SK-N-SH treated with all-trans-retinoic acid at 6 μM for 48 hours (cell line): ENCODE results near the gene ALK.

Experiments used
- ATAC-seq: fragments of 200-7000 bp; cut with Tn5 transposase; 3 replicates; pipeline ENCODE4 v1.9.1; 2020; ENCODE audit warnings: mild to moderate bottlenecking, moderate library complexity
- ARNTL ChIP-seq: fragments of 450-650 bp; formaldehyde crosslinking; IDR thresholded peaks from 2 replicates; pipeline ENCODE4 v1.5.0; 2020; ENCODE audit warnings: low read depth, mild to moderate bottlenecking, moderate library complexity, borderline replicate concordance
- BACH2 ChIP-seq: fragments of 250-450 bp; sonication (Bioruptor Pico); IDR thresholded peaks from 2 replicates; pipeline ENCODE4 v1.9.0; 2021; ENCODE audit warnings: mild to moderate bottlenecking, borderline replicate concordance
- CSDC2 ChIP-seq: fragments of 250-450 bp; sonication (Bioruptor Pico); IDR thresholded peaks from 2 replicates; pipeline ENCODE4 v1.5.0; 2020; ENCODE audit warnings: mild to moderate bottlenecking, moderate library complexity
- ESRRG ChIP-seq: fragments of 250-450 bp; sonication (Bioruptor Pico); IDR thresholded peaks from 2 replicates; pipeline ENCODE4 v1.6.1; 2021; ENCODE audit warnings: mild to moderate bottlenecking
- GLIS3 ChIP-seq: fragments of 250-450 bp; sonication (Bioruptor Pico); IDR thresholded peaks from 2 replicates; pipeline ENCODE4 v1.5.0; 2020; ENCODE audit warnings: mild to moderate bottlenecking, moderate library complexity
- ISL1 ChIP-seq: fragments of 250-450 bp; sonication (Bioruptor Pico); IDR thresholded peaks from 2 replicates; pipeline ENCODE4 v2.1.2; 2022; ENCODE audit warnings: mild to moderate bottlenecking, moderate library complexity
- OSR1 ChIP-seq: fragments of 250-450 bp; sonication (Bioruptor Pico); IDR thresholded peaks from 2 replicates; pipeline ENCODE4 v1.8.0; 2022; ENCODE audit warnings: moderate library complexity, mild to moderate bottlenecking, inconsistent platforms
- PPARA ChIP-seq: fragments of 250-450 bp; sonication (Bioruptor Pico); IDR thresholded peaks from 2 replicates; pipeline ENCODE4 v1.5.0; 2020; ENCODE audit warnings: mild to moderate bottlenecking, borderline replicate concordance
- RARB ChIP-seq: fragments of 250-450 bp; sonication (Bioruptor Pico); IDR thresholded peaks from 2 replicates; pipeline ENCODE4 v1.8.0; 2021; ENCODE audit warnings: mild to moderate bottlenecking, moderate library complexity
- SNAI2 ChIP-seq: fragments of 250-450 bp; sonication (Bioruptor Pico); IDR thresholded peaks from 2 replicates; pipeline ENCODE4 v1.5.0; 2020; ENCODE audit warnings: mild to moderate bottlenecking, moderate library complexity
- TCF4 ChIP-seq: fragments of 250-450 bp; sonication (Bioruptor Pico); IDR thresholded peaks from 2 replicates; pipeline ENCODE4 v1.8.0; 2021; ENCODE audit warnings: mild to moderate bottlenecking, moderate library complexity, borderline replicate concordance
- TOX ChIP-seq: fragments of 250-450 bp; sonication (Bioruptor Pico); IDR thresholded peaks from 2 replicates; pipeline ENCODE4 v1.8.0; 2021; ENCODE audit warnings: mild to moderate bottlenecking, moderate library complexity, borderline replicate concordance
- ZC3H10 ChIP-seq: fragments of 250-450 bp; sonication (Bioruptor Pico); IDR thresholded peaks from 2 replicates; pipeline ENCODE4 v1.5.1; 2021; ENCODE audit warnings: mild to moderate bottlenecking, moderate library complexity
- ZFP3 ChIP-seq: fragments of 250-450 bp; sonication (Bioruptor Pico); IDR thresholded peaks from 2 replicates; pipeline ENCODE4 v1.5.0; 2020; ENCODE audit warnings: mild to moderate bottlenecking, moderate library complexity
- ZFP30 ChIP-seq: fragments of 450-650 bp; formaldehyde crosslinking; IDR thresholded peaks from 2 replicates; pipeline ENCODE4 v1.5.0; 2022; ENCODE audit warnings: mild to moderate bottlenecking, moderate library complexity
- ZNF565 ChIP-seq: fragments of 450-650 bp; formaldehyde crosslinking; conservative IDR thresholded peaks from 2 replicates; pipeline ENCODE4 v1.5.0; 2020; ENCODE audit warnings: low read depth, mild to moderate bottlenecking, moderate library complexity
- ZNF8 ChIP-seq: fragments of 450-650 bp; formaldehyde crosslinking; IDR thresholded peaks from 2 replicates; pipeline ENCODE4 v1.5.0; 2020; ENCODE audit warnings: mild to moderate bottlenecking, moderate library complexity
- TF ChIP-seq, protein P1 (sequence below): fragments of 250-450 bp; sonication (Bioruptor Pico); IDR thresholded peaks from 2 replicates; pipeline ENCODE4 v1.8.0; 2020; ENCODE audit warnings: mild to moderate bottlenecking, moderate library complexity, borderline replicate concordance
- TF ChIP-seq, protein P2 (sequence below): fragments of 250-450 bp; sonication (Bioruptor Pico); IDR thresholded peaks from 2 replicates; pipeline ENCODE4 v1.5.1; 2020; ENCODE audit warnings: low read depth, mild to moderate bottlenecking, moderate library complexity
- TF ChIP-seq, protein P3 (sequence below): fragments of 250-450 bp; sonication (Bioruptor Pico); IDR thresholded peaks from 2 replicates; pipeline ENCODE4 v1.5.1; 2021; ENCODE audit warnings: mild to moderate bottlenecking, moderate library complexity
- TF ChIP-seq, protein P4 (sequence below): fragments of 250-450 bp; sonication (Bioruptor Pico); IDR thresholded peaks from 2 replicates; pipeline ENCODE4 v1.8.0; 2021; ENCODE audit warnings: low read depth, mild to moderate bottlenecking, moderate library complexity, borderline replicate concordance
- TF ChIP-seq, protein P5 (sequence below): fragments of 250-450 bp; sonication (Bioruptor Pico); IDR thresholded peaks from 2 replicates; pipeline ENCODE4 v1.5.0; 2020; ENCODE audit warnings: mild to moderate bottlenecking, moderate library complexity

The ALK gene

DNA sequence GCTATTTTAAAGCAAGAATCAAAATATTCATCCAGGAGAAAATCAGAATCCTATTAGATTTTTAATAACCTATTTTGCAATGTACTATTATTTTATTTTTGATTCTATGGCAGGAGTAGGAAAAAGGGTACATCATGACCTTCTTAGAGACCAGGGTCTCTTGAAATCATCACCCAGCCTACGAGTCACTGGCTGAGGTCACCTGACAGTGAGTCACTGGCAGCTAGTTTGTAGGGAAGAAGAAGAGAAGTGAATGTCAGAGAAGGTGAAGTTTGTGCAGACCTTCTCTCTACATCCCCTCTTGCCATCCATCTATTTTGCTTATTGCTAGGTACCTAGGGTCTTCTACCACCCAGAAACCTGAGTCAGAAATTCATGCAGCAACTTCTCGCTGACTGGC lies 144.2 kb downstream of the ALK start:
- TF ChIP-seq, protein P1, sequence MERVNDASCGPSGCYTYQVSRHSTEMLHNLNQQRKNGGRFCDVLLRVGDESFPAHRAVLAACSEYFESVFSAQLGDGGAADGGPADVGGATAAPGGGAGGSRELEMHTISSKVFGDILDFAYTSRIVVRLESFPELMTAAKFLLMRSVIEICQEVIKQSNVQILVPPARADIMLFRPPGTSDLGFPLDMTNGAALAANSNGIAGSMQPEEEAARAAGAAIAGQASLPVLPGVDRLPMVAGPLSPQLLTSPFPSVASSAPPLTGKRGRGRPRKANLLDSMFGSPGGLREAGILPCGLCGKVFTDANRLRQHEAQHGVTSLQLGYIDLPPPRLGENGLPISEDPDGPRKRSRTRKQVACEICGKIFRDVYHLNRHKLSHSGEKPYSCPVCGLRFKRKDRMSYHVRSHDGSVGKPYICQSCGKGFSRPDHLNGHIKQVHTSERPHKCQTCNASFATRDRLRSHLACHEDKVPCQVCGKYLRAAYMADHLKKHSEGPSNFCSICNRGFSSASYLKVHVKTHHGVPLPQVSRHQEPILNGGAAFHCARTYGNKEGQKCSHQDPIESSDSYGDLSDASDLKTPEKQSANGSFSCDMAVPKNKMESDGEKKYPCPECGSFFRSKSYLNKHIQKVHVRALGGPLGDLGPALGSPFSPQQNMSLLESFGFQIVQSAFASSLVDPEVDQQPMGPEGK (CRISPR knock-in tag) = no peak
- TF ChIP-seq GLIS3 (CRISPR knock-in tag) (no peak), SNAI2 (CRISPR knock-in tag) (no peak), ISL1 (CRISPR knock-in tag) (no peak), CSDC2 (CRISPR knock-in tag) (no peak), TOX (no peak), ZNF565 (no peak), ZC3H10 (CRISPR knock-in tag) (no peak), ESRRG (CRISPR knock-in tag) (no peak), ZFP30 (no peak), ARNTL (CRISPR knock-in tag) (no peak), OSR1 (CRISPR knock-in tag) (no peak), ZNF8 (no peak), PPARA (no peak), BACH2 (CRISPR knock-in tag) (no peak), TCF4 (CRISPR knock-in tag) (no peak)
- TF ChIP-seq, protein P2, sequence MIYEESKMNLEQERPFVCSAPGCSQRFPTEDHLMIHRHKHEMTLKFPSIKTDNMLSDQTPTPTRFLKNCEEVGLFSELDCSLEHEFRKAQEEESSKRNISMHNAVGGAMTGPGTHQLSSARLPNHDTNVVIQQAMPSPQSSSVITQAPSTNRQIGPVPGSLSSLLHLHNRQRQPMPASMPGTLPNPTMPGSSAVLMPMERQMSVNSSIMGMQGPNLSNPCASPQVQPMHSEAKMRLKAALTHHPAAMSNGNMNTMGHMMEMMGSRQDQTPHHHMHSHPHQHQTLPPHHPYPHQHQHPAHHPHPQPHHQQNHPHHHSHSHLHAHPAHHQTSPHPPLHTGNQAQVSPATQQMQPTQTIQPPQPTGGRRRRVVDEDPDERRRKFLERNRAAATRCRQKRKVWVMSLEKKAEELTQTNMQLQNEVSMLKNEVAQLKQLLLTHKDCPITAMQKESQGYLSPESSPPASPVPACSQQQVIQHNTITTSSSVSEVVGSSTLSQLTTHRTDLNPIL (CRISPR knock-in tag) = no peak
- TF ChIP-seq, protein P3, sequence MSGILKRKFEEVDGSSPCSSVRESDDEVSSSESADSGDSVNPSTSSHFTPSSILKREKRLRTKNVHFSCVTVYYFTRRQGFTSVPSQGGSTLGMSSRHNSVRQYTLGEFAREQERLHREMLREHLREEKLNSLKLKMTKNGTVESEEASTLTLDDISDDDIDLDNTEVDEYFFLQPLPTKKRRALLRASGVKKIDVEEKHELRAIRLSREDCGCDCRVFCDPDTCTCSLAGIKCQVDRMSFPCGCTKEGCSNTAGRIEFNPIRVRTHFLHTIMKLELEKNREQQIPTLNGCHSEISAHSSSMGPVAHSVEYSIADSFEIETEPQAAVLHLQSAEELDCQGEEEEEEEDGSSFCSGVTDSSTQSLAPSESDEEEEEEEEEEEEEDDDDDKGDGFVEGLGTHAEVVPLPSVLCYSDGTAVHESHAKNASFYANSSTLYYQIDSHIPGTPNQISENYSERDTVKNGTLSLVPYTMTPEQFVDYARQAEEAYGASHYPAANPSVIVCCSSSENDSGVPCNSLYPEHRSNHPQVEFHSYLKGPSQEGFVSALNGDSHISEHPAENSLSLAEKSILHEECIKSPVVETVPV (CRISPR knock-in tag) = no peak
- TF ChIP-seq, protein P4, sequence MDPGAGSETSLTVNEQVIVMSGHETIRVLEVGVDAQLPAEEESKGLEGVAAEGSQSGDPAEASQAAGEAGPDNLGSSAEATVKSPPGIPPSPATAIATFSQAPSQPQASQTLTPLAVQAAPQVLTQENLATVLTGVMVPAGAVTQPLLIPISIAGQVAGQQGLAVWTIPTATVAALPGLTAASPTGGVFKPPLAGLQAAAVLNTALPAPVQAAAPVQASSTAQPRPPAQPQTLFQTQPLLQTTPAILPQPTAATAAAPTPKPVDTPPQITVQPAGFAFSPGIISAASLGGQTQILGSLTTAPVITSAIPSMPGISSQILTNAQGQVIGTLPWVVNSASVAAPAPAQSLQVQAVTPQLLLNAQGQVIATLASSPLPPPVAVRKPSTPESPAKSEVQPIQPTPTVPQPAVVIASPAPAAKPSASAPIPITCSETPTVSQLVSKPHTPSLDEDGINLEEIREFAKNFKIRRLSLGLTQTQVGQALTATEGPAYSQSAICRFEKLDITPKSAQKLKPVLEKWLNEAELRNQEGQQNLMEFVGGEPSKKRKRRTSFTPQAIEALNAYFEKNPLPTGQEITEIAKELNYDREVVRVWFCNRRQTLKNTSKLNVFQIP (CRISPR knock-in tag) = no peak
- no peak for ATAC-seq

DNA sequence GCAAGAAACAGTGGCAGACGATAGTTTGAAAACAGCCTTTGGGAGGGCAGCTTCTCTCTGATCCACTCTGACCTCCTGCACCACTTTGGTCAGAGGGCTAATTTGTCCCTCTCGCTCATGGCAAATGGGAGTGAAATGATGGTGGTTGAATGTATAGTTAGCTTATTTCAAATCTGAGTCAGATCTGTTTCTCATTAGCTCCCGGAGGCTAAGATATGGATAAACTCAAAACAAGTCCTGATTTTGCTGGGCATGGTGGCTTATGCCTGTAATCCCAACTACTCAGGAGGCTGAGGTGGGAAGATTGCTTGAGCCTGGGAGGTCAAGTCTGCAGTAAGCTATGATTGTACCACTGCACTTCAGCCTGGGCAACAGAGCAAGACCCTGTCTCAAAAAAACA lies 145.0 kb downstream of the ALK start:
- ATAC-seq = no peak
- TF ChIP-seq TCF4 (CRISPR knock-in tag) = peak; percentile 26; the same call in 1 of the 2 replicates
- TF ChIP-seq CSDC2 (CRISPR knock-in tag) = no peak

DNA sequence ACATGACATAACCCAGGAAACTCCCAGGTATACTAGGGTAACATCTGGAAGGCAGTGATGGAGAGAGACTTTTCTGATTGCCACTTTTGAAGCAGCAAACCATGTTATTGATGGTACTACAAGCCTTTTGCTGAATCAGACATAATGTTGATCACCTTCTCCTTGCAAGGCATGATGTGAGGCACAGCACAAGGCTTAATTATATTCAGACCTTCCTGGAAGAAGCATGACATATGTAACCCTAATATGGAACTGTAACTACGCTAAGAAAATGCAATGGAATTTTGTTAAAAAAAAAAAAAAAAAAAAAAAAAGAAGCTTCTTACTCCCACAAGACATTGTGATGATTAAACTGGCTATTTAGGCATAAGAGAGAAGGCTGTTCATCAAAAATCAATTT lies 145.4 kb downstream of the ALK start:
- ATAC-seq = no peak
- TF ChIP-seq TCF4 (CRISPR knock-in tag) (no peak), SNAI2 (CRISPR knock-in tag) (no peak), ZNF565 (no peak), ZC3H10 (CRISPR knock-in tag) (no peak), TOX (no peak), ZFP3 (CRISPR knock-in tag) (no peak), PPARA (no peak), OSR1 (CRISPR knock-in tag) (no peak), ARNTL (CRISPR knock-in tag) (no peak), RARB (CRISPR knock-in tag) (no peak), ESRRG (CRISPR knock-in tag) (no peak), ZFP30 (no peak), ISL1 (CRISPR knock-in tag) (no peak), CSDC2 (CRISPR knock-in tag) (no peak), BACH2 (CRISPR knock-in tag) (no peak)
- TF ChIP-seq, protein P4 (CRISPR knock-in tag) = no peak
- TF ChIP-seq, protein P2 (CRISPR knock-in tag) = no peak
- TF ChIP-seq, protein P1 (CRISPR knock-in tag) = no peak
- TF ChIP-seq, protein P5, sequence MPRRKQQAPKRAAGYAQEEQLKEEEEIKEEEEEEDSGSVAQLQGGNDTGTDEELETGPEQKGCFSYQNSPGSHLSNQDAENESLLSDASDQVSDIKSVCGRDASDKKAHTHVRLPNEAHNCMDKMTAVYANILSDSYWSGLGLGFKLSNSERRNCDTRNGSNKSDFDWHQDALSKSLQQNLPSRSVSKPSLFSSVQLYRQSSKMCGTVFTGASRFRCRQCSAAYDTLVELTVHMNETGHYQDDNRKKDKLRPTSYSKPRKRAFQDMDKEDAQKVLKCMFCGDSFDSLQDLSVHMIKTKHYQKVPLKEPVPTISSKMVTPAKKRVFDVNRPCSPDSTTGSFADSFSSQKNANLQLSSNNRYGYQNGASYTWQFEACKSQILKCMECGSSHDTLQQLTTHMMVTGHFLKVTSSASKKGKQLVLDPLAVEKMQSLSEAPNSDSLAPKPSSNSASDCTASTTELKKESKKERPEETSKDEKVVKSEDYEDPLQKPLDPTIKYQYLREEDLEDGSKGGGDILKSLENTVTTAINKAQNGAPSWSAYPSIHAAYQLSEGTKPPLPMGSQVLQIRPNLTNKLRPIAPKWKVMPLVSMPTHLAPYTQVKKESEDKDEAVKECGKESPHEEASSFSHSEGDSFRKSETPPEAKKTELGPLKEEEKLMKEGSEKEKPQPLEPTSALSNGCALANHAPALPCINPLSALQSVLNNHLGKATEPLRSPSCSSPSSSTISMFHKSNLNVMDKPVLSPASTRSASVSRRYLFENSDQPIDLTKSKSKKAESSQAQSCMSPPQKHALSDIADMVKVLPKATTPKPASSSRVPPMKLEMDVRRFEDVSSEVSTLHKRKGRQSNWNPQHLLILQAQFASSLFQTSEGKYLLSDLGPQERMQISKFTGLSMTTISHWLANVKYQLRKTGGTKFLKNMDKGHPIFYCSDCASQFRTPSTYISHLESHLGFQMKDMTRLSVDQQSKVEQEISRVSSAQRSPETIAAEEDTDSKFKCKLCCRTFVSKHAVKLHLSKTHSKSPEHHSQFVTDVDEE (CRISPR knock-in tag) = no peak
